Stimulated activated CD4-positive, alpha-beta T cell treated with anti-CD3 and anti-CD28 coated beads, Interleukin-4, amount 100 ng/mL, for 1 hour (primary cell): Measurements from ENCODE around the gene CACNG7.

Experiments
- DNase-seq: peaks from one replicate; pipeline ENCODE4 v3.0.0-alpha.2; 2020

CACNG7 gene

DNA sequence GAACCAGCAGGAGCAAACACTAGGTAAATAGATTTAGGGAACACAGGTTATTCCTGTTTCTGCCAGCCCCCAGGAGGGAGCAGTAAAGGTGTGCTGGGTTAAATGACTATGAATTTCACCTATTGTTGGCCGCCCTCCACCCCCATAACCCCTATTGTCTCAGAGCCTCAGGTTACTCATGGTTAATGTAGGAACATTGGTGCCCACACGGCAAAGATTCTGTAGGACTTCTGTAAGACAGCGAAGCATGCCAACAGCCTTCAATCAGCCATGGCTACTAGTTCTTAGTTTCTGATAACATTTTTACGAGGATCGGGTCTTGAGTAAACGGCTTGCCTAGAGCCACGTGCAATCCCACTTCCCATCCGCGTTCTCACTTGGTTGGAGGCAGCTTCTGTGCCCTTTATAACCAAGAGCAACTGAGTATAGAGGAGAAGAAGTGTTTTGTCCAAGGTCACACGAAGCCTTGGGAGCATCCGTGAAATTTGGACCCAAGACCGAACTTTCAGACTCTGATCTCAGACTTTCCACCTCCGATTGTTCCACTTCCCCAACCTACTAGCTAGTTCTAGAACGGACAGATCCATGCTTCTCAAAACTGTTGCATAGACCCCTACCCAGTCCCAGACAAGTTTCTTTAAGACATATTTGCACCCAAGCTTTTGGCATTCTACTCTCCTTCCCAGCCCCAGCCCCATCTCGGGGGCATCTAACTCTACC is 48.5 kb downstream of the CACNG7 start:
- DNase-seq: no peak

DNA sequence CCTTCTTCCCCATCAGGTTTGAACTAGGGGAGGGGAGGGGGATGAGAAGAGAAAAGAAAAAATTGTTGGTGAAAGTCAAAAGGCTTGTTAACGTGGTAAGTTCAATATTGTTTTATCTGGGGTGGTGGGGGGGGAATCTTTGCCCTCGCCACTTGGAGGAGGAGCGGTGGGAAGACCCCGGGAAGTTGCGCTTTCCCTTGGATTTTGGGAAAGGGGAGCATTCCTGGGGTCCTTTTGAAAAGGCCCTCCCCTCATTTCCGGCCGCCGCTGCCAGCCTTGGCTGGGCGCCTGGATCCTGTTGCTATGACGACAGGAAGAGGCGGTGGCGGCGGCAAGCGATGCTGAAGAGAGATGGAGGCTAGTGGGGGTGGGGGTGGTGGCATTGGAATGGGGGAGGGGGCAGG is 49.1 kb downstream of the CACNG7 start:
- DNase-seq: no peak

GRCh38 chr19:53958823-53959757 is 50.0 kb downstream of the CACNG7 start:
- no peak for DNase-seq

- DNase-seq: no peak
Measured at GRCh38 chr19:53960187-53960586, 51.1 kb downstream of the CACNG7 start.

GRCh38 chr19:53960886-53961285 is 51.8 kb downstream of the CACNG7 start:
- no peak for DNase-seq

GRCh38 chr19:53961523-53962356 is 52.7 kb downstream of the CACNG7 start:
- DNase-seq: no peak

- no peak for DNase-seq
Measured at GRCh38 chr19:53962887-53963431, 53.9 kb downstream of the CACNG7 start, which contains the start of gene CACNG8. Gene CACNG8, plus strand, starts transcription at chr19:53962937.

- DNase-seq: no peak
Measured at GRCh38 chr19:53965091-53965490, 56.0 kb downstream of the CACNG7 start.

DNA sequence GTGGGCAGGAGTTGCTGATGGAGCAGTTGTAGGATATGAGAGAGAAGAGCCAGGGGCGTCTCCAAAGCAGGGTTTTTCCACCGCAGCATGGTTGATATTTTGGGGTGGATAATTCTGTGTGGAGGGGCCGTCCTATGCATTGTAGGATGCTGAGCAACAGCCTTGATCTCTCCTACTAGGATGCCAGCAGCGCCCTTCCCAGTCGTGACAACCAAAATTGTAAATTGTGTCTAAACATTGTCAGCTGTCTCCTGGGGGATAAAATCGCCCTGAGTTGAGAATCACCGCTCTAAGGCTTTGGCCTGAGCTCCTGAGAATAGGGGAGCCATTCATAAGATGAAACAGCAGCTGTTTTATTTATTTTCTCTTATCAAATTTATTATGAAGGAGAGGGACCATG is 57.9 kb downstream of the CACNG7 start:
- DNase-seq: no peak

DNA sequence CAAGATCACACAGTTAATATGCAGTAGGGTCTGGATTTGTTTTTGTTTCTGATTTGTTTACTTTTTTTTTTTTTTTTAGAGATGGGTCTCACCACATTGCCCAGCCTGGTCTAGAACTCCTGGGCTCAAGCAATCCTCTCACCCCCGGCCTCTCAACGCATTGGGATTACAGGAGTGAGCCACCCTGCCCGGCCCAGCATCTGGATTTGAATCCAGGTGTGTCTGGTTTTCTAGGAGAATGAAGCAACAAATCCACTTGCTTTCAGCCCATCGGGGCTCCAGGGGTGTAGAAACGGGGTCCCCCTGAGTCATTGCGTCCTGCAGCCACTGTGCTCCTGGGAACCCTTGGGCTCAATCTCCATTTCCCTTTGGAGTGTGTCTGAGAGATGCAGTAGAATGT is 60.3 kb downstream of the CACNG7 start:
- DNase-seq: no peak

- no peak for DNase-seq
Measured at GRCh38 chr19:53971673-53972072, 62.6 kb downstream of the CACNG7 start.

DNA sequence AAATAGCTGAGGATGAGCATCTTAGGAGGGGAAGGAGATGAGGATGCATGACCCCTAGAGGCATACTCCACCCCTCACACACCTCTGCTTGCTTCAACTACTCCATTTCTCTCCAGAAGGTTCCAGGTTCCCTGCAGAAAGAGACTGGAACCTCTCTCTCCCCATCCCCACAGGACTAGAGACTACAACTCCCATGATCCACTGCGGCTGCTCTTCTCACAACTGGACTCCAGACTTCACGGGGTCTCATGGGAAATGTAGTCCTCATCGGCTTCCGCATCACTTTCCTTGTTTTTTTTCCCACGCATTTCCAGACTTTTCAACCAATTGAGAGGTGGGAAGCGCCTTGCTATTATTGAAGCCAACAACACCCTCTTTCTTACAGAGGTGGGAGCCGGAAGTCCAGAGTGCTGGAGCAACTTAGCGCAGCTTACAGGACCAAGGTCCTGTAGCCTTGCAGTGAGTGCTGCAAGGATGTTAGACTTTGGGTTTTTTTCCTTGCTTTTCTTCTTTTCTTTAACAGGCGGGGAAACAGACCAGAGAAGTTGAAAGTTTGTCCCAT is 68.4 kb downstream of the CACNG7 start:
- DNase-seq: peak; percentile 64

GRCh38 chr19:53977991-53978731 is 69.1 kb downstream of the CACNG7 start:
- DNase-seq: peak; percentile 50

- no peak for DNase-seq
Measured at GRCh38 chr19:53978975-53979801, 70.1 kb downstream of the CACNG7 start.

DNA sequence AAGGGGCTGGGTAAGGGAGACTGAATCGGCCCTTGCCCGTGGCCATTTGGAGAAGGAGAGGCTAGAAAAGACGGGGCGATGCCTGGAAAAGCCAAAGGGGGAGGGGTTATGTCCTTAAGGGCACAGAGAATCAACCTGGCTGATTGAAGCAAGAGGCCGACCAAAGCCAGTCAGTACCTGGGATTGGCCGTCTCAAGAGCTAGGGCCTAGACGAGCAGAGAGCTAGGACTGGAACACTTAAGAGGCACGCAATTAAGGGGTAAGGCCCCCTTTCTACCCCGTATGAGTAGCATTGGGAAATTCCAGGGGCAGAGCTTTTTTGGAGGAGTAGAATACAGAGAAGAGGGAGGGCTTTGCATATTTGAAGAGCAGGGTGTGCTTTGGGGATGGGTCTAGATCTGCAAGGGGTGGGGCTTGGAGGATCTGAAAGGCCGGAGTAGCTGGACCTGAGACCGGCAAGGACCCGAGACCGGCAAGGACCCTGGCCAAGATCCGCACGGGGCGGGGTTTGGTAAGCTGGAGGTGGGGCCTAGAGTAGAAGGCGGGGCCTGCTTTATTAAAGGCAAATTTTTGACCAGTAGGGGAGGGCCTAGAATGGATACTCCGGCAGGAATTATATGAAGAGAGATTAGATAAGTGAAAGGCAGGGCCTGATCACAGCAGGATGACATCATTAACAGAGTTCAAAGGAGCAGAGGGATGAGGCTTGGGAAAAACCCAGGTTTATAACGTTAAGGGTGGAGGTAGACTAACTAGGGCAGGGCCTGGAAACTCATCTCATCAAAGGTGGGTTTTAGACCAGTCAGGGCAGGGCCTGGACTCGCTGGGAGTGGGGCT is 71.7 kb downstream of the CACNG7 start:
- DNase-seq: no peak

DNA sequence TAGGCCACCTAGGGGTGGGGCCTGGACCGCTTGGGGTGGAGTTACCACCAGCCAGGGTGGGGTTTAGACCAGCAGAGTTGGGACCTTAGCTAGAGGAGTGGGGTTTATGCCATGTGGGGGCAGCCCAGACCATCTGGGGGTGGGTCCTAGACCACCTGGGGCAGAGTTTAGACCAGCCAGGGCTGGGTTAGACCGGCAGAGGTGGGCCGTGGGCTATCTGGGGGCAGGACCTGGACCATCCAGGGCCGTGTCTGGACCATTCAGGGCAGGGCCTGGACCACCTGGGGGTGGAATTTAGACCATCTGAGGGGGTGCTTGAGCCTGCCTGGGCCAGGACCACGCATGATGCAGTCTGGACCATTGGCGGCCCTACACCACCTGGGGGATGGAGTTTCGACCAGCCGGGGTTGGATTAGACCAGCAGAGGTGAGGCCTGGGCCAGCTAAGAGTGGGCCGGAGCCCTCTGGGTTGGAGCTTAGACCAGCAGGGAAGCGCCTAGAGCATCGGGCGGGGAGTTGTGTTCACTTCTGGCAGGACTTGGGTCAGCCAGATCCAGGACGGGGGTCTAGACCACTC is 72.4 kb downstream of the CACNG7 start:
- DNase-seq: no peak

DNA sequence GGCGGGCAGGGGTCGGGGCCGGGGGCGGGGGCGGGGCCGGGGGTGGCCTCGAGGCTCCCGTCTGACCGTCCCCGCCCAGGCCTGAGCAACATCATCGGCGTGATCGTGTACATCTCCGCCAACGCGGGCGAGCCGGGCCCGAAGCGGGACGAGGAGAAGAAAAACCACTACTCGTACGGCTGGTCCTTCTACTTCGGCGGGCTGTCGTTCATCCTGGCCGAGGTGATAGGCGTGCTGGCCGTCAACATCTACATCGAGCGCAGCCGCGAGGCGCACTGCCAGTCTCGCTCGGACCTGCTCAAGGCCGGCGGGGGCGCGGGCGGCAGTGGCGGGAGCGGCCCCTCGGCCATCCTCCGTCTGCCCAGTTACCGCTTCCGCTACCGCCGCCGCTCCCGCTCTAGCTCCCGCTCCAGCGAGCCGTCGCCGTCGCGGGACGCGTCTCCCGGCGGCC is 72.9 kb downstream of the CACNG7 start:
- DNase-seq: no peak

DNA sequence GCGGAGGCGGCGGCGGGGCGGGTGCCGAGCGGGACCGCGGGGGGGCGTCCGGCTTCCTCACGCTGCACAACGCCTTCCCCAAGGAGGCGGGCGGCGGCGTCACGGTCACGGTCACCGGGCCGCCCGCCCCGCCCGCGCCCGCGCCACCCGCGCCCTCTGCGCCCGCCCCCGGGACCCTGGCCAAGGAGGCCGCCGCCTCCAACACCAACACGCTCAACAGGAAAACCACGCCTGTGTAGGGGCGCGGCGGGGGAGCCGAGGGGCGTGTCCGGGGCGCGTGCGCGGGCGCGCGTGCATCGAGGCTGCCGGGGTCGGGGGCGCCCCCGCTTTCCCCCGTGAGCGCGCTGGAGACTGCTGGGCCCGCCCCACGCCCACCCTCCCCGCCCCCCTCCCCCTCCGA is 73.5 kb downstream of the CACNG7 start:
- no peak for DNase-seq
